IMR-90 (cell line): ENCODE measurements around the gene TRAF3. TPM values are rescaled to one million over a fixed set of nuclear protein-coding genes. Genes with fewer than 3 reads are reported as not detected.

Experiments used
- ATAC-seq: fragments of 200-7000 bp; cut with Tn5 transposase; 2 replicates; pipeline ENCODE4 v1.9.1; 2020; ENCODE audit warnings: low read depth, mild to moderate bottlenecking, moderate library complexity
- BruUV-seq: library from RNA; stranded (reverse); fragments of 400-500 nt; replicated peaks from 2 replicates; lab custom pipeline; 2021; lab: Mats Ljungman, UMichigan
- CTCF ChIA-PET: fragments of 300-600 bp; formaldehyde crosslinking; extraction: SDS; loops from one replicate; lab custom pipeline; 2021; ENCODE audit warnings: antibody characterized with exemption; lab: Yijun Ruan, JAX
- POLR2A ChIA-PET: fragments of 300-600 bp; sonication (Branson Sonifier 250); formaldehyde crosslinking; loops from one replicate; lab custom pipeline; 2022; ENCODE audit warnings: antibody characterized with exemption; ENCODE audit not compliant: unreplicated experiment; lab: Charles Lee
- DNase-seq: peaks from one replicate; pipeline ENCODE4 v3.0.0; 2013
- H2AFZ ChIP-seq: replicated peaks from 2 replicates; pipeline ENCODE3; 2013; ENCODE audit warnings: low read length, mild to moderate bottlenecking; ENCODE audit not compliant: poor library complexity
- H2AK5ac ChIP-seq: 2 replicates; pipeline ENCODE4 v1.6.1; 2013; ENCODE audit warnings: low read depth, low read length, inconsistent platforms
- H2AK9ac ChIP-seq: replicated peaks from 2 replicates; pipeline ENCODE3; 2013; ENCODE audit warnings: mild to moderate bottlenecking, low read depth, low read length, moderate library complexity; ENCODE audit not compliant: poor library complexity
- H2BK120ac ChIP-seq: 2 replicates; pipeline ENCODE4 v1.6.1; 2013; ENCODE audit warnings: low read depth, low read length, inconsistent platforms
- H2BK15ac ChIP-seq: 3 replicates; pipeline ENCODE4 v1.6.1; 2013; ENCODE audit warnings: low read depth, low read length, inconsistent platforms
- H2BK20ac ChIP-seq: 2 replicates; pipeline ENCODE4 v1.6.1; 2013; ENCODE audit warnings: low read depth, mild to moderate bottlenecking, inconsistent platforms, low read length, moderate library complexity
- H2BK5ac ChIP-seq: 2 replicates; pipeline ENCODE4 v1.6.1; 2013; ENCODE audit warnings: mild to moderate bottlenecking, low read depth, low read length, inconsistent platforms; ENCODE audit not compliant: poor library complexity, severe bottlenecking
- H3K14ac ChIP-seq: replicated peaks from 2 replicates; pipeline ENCODE4 v1.6.1; 2013; ENCODE audit warnings: low read depth, low read length, inconsistent platforms
- H3K18ac ChIP-seq: 2 replicates; pipeline ENCODE4 v1.6.1; 2013; ENCODE audit warnings: low read depth, low read length, control low read depth
- H3K23ac ChIP-seq: 2 replicates; pipeline ENCODE4 v1.6.1; 2013; ENCODE audit warnings: low read depth, low read length, inconsistent platforms
- H3K27ac ChIP-seq: 2 replicates; pipeline ENCODE4 v1.5.1; 2013; ENCODE audit warnings: mild to moderate bottlenecking, control low read depth, low read length; ENCODE audit not compliant: insufficient read depth
- H3K27me3 ChIP-seq: 2 replicates; pipeline ENCODE4 v1.6.1; 2013; ENCODE audit warnings: low read length; ENCODE audit not compliant: control insufficient read depth, insufficient read depth
- H3K36me3 ChIP-seq: 2 replicates; pipeline ENCODE4 v1.6.1; 2013; ENCODE audit warnings: low read length, mixed read lengths; ENCODE audit not compliant: control insufficient read depth, insufficient read depth
- H3K4ac ChIP-seq: 2 replicates; pipeline ENCODE4 v1.6.1; 2013; ENCODE audit warnings: low read depth, low read length, inconsistent platforms
- H3K4me1 ChIP-seq: 2 replicates; pipeline ENCODE4 v1.6.1; 2013; ENCODE audit warnings: low read length, mixed read lengths; ENCODE audit not compliant: control insufficient read depth, insufficient read depth
- H3K4me2 ChIP-seq: 2 replicates; pipeline ENCODE4 v1.6.1; 2013; ENCODE audit warnings: low read depth, mild to moderate bottlenecking, control low read depth, low read length, moderate library complexity
- H3K4me3 ChIP-seq: 2 replicates; pipeline ENCODE4 v1.5.1; 2013; ENCODE audit warnings: low read depth, mild to moderate bottlenecking, control low read depth, low read length, moderate library complexity; ENCODE audit not compliant: insufficient read depth
- H3K56ac ChIP-seq: 2 replicates; pipeline ENCODE4 v1.6.1; 2013; ENCODE audit warnings: low read length, inconsistent platforms; ENCODE audit not compliant: insufficient read depth; ENCODE audit errors: extremely low read depth
- H3K79me1 ChIP-seq, 2 experiments: 2 replicates each; pipeline ENCODE4 v1.6.1; 2013; ENCODE audit warnings: low read length in 2 of 2, inconsistent platforms in 1 of 2, low read depth in 1 of 2
- H3K9ac ChIP-seq: 2 replicates; pipeline ENCODE4 v1.6.1; 2013; ENCODE audit warnings: low read depth, low read length, control low read depth
- H3K9me1 ChIP-seq: 2 replicates; pipeline ENCODE4 v1.6.1; 2013; ENCODE audit warnings: low read length, inconsistent platforms; ENCODE audit not compliant: insufficient read depth
- H3K9me3 ChIP-seq: 2 replicates; pipeline ENCODE4 v1.6.1; 2013; ENCODE audit warnings: low read length; ENCODE audit not compliant: control insufficient read depth, insufficient read depth
- H4K20me1 ChIP-seq: 2 replicates; pipeline ENCODE4 v1.6.1; 2013; ENCODE audit warnings: low read length, inconsistent platforms; ENCODE audit not compliant: insufficient read depth
- H4K5ac ChIP-seq: 2 replicates; pipeline ENCODE4 v1.6.1; 2013; ENCODE audit warnings: mild to moderate bottlenecking, low read depth, low read length, control low read depth
- H4K8ac ChIP-seq, 2 experiments: 2 replicates each; pipeline ENCODE4 v1.6.1; 2013; ENCODE audit warnings: low read depth in 2 of 2, low read length in 2 of 2, control low read depth in 1 of 2, inconsistent platforms in 1 of 2
- H4K91ac ChIP-seq: 2 replicates; pipeline ENCODE4 v1.6.1; 2013; ENCODE audit warnings: low read depth, low read length, inconsistent platforms; ENCODE audit not compliant: insufficient read depth
- BHLHE40 ChIP-seq: fragments of 150-350 bp; IDR thresholded peaks from 2 replicates; pipeline ENCODE4 v1.6.1; 2016; ENCODE audit warnings: mild to moderate bottlenecking, low read depth, low read length
- CEBPB ChIP-seq: IDR thresholded peaks from 2 replicates; pipeline ENCODE4 v1.6.1; 2012; ENCODE audit warnings: low read depth, low read length, improper control_type of control experiment
- CHD1 ChIP-seq: IDR thresholded peaks from 2 replicates; pipeline ENCODE4 v1.6.1; 2012; ENCODE audit warnings: low read depth, low read length, improper control_type of control experiment
- MAFK ChIP-seq: IDR thresholded peaks from 2 replicates; pipeline ENCODE4 v1.6.1; 2012; ENCODE audit warnings: low read depth, low read length, improper control_type of control experiment
- MAZ ChIP-seq: IDR thresholded peaks from 2 replicates; pipeline ENCODE4 v1.6.1; 2012; ENCODE audit warnings: low read depth, mild to moderate bottlenecking, low read length, improper control_type of control experiment, moderate library complexity, borderline replicate concordance
- MXI1 ChIP-seq: IDR thresholded peaks from 2 replicates; pipeline ENCODE4 v1.6.1; 2012; ENCODE audit warnings: low read depth, mild to moderate bottlenecking, low read length, moderate library complexity, borderline replicate concordance
- NFE2L2 ChIP-seq: fragments of 150-350 bp; IDR thresholded peaks from 2 replicates; pipeline ENCODE4 v1.6.1; 2016; ENCODE audit warnings: low read depth, mild to moderate bottlenecking, low read length
- RAD21 ChIP-seq: IDR thresholded peaks from 2 replicates; pipeline ENCODE4 v1.6.1; 2012; ENCODE audit warnings: low read length, improper control_type of control experiment
- RCOR1 ChIP-seq: IDR thresholded peaks from 2 replicates; pipeline ENCODE4 v1.6.1; 2012; ENCODE audit warnings: mild to moderate bottlenecking, low read length, improper control_type of control experiment; ENCODE audit not compliant: insufficient replicate concordance
- RFX5 ChIP-seq: IDR thresholded peaks from 2 replicates; pipeline ENCODE4 v1.8.0; 2012; ENCODE audit warnings: low read depth, mild to moderate bottlenecking, low read length, moderate library complexity
- SMC3 ChIP-seq: fragments of 150-350 bp; IDR thresholded peaks from 2 replicates; pipeline ENCODE4 v1.6.1; 2016; ENCODE audit warnings: low read depth, mild to moderate bottlenecking, antibody characterized with exemption, low read length, moderate library complexity
- WGBS, 2 experiments: methylation state at CpG; one replicate each; pipeline versions ENCODE4 v1.1.5 to v1.1.7; 2013; ENCODE audit warnings: missing lambda C conversion rate in 2 of 2; ENCODE audit not compliant: insufficient read length in 1 of 2; ENCODE audit errors: extremely low coverage in 2 of 2; 5-methylcytosine and 5-hydroxymethylcytosine counted together
- dilution Hi-C: fragments of 300-500 bp; cut with HindIII; formaldehyde crosslinking; loops from one replicate; pipeline ENCODE4 v1.14.3; 2018; ENCODE audit warnings: low sequenced_read_pairs; ENCODE audit not compliant: unreplicated experiment
- in situ Hi-C: fragments of 300-500 bp; cut with MboI; formaldehyde crosslinking; loops from 3 replicates; pipeline ENCODE4 v1.14.3; 2019; ENCODE audit warnings: low sequenced_read_pairs, inconsistent platforms, mixed read lengths
- intact Hi-C: fragments of 100-400 bp; cut with micrococcal nuclease; formaldehyde crosslinking; loops from 2 replicates; pipeline ENCODE4 v1.10.0; 2022
- polyA plus RNA-seq, 3 experiments: library from polyadenylated mRNA; depleted of rRNA; stranded (reverse); fragments of >200 nt; gene quantifications; 2 replicates each; pipeline ENCODE4 v1.2.3, GENCODE V29; 2012; ENCODE audit warnings: low replicate concordance in 1 of 3
- total RNA-seq: library from RNA; depleted of rRNA; stranded (reverse); fragments of >200 nt; gene quantifications from 2 replicates; pipeline ENCODE4 v1.2.3, GENCODE V29; 2012
- TF ChIP-seq, protein P1 (sequence below): conservative IDR thresholded peaks from 2 replicates; pipeline ENCODE4 v1.5.1; 2012; ENCODE audit warnings: mild to moderate bottlenecking, low read depth, low read length, improper control_type of control experiment

The TRAF3 gene
- total and polyA plus RNA-seq, 2 of the 4 experiments (the other 2 are of a cell fraction) = 21.2 to 25.3 TPM

- ChIA-PET POLR2A (no interaction called here), CTCF (no interaction called here)
- Histone ChIP-seq H4K5ac (no peak overlapping the region), H3K23ac (no peak overlapping the region), H3K4me2 (no peak overlapping the region), H3K14ac (no peak overlapping the region), H3K4me3 (no peak overlapping the region), H3K4me1 (peaks cover 2% of the 10 kb centered on the region; the same call in 1 of the 2 replicates), H3K36me3 (peaks cover 67% of the 10 kb centered on the region), H2AFZ (no peak overlapping the region), H3K18ac (no peak overlapping the region), H3K27me3 (no peaks in the 10 kb centered on the region), H2BK15ac (no peak overlapping the region), H2BK5ac (no peak overlapping the region), H4K91ac (no peak overlapping the region), H3K9ac (no peak overlapping the region), H4K8ac (no peak overlapping the region), H2BK120ac (no peak overlapping the region), H3K27ac (no peak overlapping the region), H3K79me1 (peaks cover 4 to 16% of the 10 kb centered on the region in 2 experiments; a peak in 3 of 4 replicates), H2AK5ac (no peak overlapping the region), H3K9me3 (no peaks in the 10 kb centered on the region), H2BK20ac (no peak overlapping the region), H4K20me1 (peaks cover 16% of the 10 kb centered on the region; the same call in 1 of the 2 replicates), H2AK9ac (no peak overlapping the region), H3K9me1 (peaks cover 13% of the 10 kb centered on the region; the same call in 1 of the 2 replicates), H3K56ac (no peak overlapping the region), H3K4ac (no peak overlapping the region)
- TF ChIP-seq MAZ = no peak
- no peak for TF ChIP-seq MXI1
- TF ChIP-seq MAFK = no peak
- no peak for TF ChIP-seq RFX5
- no peak for TF ChIP-seq CEBPB
- no peak for TF ChIP-seq SMC3
- no peak for TF ChIP-seq CHD1
- no peak for TF ChIP-seq RAD21
- TF ChIP-seq RCOR1 = no peak
- TF ChIP-seq BHLHE40 = no peak
- TF ChIP-seq, protein P1, sequence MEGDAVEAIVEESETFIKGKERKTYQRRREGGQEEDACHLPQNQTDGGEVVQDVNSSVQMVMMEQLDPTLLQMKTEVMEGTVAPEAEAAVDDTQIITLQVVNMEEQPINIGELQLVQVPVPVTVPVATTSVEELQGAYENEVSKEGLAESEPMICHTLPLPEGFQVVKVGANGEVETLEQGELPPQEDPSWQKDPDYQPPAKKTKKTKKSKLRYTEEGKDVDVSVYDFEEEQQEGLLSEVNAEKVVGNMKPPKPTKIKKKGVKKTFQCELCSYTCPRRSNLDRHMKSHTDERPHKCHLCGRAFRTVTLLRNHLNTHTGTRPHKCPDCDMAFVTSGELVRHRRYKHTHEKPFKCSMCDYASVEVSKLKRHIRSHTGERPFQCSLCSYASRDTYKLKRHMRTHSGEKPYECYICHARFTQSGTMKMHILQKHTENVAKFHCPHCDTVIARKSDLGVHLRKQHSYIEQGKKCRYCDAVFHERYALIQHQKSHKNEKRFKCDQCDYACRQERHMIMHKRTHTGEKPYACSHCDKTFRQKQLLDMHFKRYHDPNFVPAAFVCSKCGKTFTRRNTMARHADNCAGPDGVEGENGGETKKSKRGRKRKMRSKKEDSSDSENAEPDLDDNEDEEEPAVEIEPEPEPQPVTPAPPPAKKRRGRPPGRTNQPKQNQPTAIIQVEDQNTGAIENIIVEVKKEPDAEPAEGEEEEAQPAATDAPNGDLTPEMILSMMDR = no peak
- no peak for TF ChIP-seq NFE2L2
- in situ Hi-C loops (no loop called here), dilution Hi-C loops (no loop called here), intact Hi-C loops (no loop called here)
- BruUV-seq = no TSS peak
- DNase-seq (no peak), ATAC-seq (no peak)
- WGBS, 2 experiments = no CpG with 5 or more reads among the region's 8 CpGs
Observed at GRCh38 chr14:102955636-102956408, 178.6 kb downstream of the TRAF3 start.
